Measurements from ENCODE around the gene TNFSF15.

Gene TNFSF15

DNA sequence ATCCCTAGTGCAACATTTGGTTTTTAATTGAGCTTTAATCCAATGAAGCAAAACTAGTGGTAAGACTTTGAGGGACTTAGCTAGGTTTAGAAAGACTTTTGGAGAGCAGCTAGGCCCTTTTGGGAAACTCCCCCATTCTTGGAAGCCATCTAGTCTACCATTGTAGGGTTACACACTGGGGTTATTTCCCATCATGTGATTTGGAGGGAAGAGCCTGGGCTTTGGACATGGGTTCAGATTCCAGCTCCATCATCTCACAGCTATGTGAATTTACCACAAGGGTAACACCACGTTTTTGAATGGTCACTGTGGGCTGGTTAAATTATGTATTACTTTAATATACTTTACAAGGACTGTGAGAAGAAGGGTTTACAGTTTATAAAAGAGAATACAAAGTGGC lies 18.3 kb upstream of the TNFSF15 start:
- DNase-seq = peak; percentile 39 to 58 (median 56)

DNA sequence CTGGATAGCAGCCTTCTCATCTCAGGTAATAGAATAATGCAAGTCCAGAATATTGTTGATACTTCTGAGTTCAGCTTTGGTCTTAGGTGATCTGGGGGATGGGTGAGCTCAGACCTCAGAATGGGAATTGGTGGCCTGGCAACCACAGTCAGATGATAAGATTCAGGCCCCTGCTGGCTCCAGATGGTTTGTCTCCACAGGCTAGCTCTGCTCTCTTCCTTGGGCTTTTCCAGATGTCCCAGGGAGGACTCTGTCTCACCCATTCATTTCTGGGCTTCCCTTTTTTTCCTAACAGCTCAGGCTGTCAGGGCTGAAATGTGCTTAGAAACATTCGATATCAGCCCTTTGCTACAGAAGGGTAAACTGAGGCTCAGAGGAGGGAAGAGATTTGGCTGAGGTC lies 17.6 kb upstream of the TNFSF15 start:
- peak; percentile 29 to 45 (median 42) for DNase-seq

DNA sequence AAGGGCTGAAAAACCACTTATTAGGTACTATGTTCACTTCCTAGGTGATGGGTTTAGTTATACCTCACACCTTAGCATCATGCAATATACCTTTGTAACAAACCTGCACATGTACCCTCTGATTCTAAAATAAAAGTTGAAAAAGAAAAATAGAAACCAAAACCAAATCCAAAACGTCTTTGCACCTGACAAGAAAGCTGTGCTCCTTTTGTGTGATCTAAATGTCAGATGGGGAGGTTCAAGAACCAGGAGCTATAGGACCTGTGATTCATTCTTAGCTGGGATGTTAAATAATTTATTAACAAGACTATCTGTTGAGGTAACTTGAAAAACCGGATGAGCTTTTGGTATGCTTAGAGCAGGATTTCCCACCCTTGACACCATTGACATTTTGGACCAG lies 16.9 kb upstream of the TNFSF15 start:
- no peak for DNase-seq

DNA sequence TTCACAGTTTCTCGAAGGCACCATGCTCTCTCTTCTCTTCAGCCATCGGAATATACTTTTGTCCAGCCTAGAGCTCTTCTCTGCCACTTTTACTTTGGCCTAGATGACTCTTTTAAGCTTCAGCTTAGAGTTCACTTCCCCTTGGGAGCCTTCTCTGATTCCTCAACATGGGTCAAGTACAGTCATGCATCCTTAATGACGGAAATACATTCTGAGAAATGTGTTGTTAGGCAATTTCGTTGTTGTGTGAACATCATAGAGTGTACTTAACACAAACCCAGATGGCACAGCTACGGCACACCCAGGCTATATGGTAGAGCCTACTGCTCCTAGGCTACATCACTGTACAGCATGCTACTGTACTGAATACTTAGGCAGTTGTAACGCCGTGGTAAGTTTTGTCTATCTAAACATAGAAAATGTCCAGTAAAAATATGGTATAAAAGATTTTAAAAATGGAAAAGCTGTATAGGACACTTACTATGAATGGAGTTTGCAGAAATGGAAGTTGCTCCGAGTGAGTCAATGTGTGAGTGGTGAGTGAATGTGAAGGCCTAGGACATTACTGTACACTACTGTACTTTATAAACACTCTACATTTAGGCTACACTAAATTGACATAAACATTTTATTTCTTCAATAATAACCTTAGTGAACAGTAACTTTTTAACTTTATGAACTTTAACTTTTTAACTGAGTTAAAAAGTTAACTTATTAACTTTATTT lies 15.1 kb upstream of the TNFSF15 start:
- DNase-seq = peak; percentile 74 to 91 (median 85)

GRCh38 chr9:114818178-114818577 lies 12.3 kb upstream of the TNFSF15 start:
- DNase-seq = peak; percentile 70 to 88 (median 73)

DNA sequence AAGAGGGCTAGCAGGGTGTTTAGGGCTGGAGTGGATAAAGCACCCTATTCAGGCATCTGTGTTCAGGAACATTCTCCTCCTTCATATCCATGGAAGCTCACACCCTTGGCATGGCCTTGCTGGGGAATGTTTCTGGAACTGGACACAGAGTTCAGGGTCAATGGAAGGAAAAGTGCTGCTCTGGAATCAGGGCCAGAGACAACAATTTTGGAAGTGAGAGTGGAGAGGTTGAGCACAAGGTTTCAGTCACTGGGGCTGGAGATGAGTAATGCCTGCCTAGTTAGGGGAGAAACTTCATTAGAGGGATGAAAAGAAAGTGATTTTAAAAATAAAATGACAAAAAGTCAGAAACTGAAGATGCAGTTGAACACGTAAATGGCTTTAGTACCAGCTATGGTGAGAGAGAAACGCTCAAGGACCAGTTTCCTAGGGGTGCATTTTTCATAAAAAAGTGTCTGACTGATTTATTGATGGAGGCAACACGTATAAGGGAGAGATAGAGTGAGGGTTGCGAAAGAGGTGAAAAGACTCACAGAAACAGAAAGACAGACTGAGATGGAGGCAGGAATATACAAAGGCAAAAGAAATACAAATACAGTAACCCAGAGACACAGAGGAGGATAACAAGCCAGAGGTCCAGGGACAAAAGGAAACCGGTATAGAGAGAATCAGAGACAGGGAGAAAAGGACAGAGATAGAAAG lies 8.0 kb upstream of the TNFSF15 start:
- no peak for DNase-seq

- no peak for DNase-seq
Measured at GRCh38 chr9:114811966-114812636, 6.3 kb upstream of the TNFSF15 start.

DNA sequence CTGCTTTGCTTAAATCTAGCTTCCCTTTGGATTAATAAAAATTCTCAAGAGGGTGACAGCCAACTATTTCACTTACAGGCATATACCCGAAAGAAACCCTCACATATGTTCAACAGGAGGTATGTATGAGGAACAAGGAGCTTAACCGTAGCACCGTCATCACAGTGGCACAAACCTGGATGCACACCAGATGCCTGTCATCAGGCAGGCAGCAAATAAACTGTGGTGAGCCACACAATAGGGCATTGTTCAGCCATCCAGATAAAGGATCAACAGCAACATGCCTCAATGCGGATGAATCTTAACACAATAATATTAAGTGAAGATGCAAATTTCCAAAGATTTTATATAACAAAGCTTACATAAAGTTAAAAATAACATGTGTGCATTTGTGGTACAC lies 5.5 kb upstream of the TNFSF15 start:
- no peak for DNase-seq

DNA sequence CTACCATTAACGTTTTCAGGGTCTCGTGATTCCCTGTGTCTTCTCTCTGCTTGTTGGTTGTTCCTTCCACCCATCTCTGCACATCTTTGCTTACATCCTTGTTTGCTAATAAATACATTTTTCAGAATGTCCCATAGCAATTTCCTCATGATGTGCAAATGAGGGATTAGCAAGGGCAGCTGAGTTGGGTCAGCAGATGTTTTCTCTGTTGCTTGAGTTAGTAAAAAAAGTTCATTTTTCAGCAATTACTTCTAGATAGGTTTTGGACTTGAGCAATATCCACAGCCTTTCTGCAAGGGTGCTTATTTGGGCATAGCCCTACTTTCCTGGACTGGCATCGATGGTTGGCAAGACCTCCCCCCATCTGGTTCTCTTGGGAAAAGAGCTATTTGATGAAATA lies 4.8 kb upstream of the TNFSF15 start:
- no peak for DNase-seq

- peak in 2 of 3 donors; percentile 50 to 71 for DNase-seq
Measured at GRCh38 chr9:114806526-114806900, 674 bp upstream of the TNFSF15 start.

DNA sequence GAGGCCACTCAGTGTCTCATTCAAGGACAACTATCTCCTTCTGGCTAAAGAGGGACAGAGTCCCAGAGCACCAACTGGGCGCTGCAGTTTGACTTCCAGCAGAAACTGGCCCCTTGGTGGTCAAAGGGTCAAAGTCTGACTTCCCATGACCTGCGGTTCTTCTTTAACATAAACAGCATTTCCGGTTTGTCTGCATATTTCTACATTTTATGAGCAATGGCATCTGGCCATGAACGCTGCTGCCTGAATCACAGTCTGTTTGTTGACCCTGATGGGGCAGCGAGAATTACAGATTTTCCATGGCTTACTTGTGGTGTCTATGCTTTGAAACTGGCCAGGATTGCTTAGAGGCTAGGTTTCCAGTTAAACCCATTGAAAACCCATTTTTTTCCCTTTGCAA lies 1.3 kb downstream of the TNFSF15 start:
- peak in 2 of 3 donors; percentile 31 to 56 for DNase-seq

- peak in 1 of 3 donors; percentile 28 for DNase-seq
Measured at GRCh38 chr9:114803479-114804265, 2.2 kb downstream of the TNFSF15 start.

DNA sequence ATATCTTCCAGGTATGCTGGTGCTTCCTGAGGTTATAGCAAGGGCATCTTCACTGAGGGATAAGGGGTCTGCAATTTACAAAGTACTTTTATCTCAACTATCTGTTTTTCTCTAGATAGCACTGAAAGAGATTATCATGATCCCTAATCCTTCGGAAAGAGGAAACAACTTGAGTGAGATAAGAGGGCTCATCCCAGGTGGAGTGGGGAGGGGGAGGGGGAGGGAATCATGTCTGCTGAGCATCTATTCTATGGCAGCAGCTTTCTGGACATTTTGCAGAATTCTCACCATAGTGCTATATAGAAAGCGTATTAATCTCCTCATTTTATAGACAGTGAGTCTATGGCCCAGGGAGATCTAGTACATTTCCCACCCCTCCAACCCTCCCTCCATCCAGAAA lies 5.9 kb downstream of the TNFSF15 start:
- peak in 1 of 3 donors; percentile 26 for DNase-seq

GRCh38 chr9:114799441-114799840 lies 6.4 kb downstream of the TNFSF15 start:
- peak in 1 of 3 donors; percentile 25 for DNase-seq

GRCh38 chr9:114798780-114799427 lies 6.9 kb downstream of the TNFSF15 start:
- no peak for DNase-seq

DNA sequence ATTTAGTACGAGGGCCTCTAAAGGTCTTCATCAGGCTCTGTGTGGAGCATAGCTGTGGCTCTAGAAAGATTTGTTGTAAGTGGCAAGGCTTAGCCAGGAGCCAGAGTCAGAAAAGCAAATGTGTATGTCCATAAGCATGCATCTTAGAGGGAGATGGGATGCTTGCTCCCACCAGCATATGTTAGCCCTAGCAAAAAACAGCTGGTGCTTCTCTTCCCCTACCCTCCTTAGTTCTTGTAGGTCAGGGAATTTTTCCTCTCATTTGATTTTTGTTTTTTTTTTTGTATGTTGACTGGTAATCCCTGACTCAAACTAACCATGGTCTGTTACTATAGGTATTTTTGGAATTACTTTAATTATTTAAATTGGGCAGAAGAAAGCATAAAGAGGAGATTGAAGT lies 7.7 kb downstream of the TNFSF15 start:
- DNase-seq = no peak

DNA sequence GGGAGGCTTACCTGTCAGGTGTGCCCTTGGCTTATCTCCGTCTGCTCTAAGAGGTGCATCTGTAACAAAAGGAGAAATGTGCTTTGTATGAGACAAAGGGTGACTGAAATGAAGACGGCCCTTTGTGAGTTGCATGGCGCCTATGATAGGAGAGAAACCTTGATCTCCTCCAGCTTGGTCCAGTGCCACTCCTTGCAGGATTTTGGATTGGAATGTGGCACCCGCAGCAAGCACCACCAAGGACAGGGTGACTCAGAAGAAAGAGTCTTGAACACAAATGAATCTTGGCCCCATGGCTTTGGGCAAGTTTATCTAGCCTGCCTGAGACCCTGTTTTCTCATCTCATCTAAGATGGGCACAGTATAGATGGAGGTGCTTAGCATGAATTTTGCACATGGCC lies 13.4 kb downstream of the TNFSF15 start:
- DNase-seq = no peak

DNA sequence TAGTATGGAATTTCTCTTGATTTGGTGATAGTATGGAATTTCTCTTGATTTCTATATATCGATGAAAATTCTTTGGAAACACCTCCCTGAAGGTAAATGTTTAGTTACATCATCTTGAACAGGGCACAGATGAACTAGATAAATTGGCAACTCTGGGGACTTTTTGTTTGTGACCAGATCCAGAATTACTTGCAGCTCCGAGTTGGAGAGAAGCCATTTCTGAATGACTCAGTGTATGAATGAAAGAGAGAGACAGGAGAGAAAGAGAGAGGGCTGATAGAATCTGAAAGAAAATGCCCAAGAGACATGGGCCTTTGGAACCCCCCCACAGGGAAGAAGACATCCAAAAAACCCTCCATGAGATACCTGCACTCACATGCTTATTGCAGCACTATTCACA lies 14.1 kb downstream of the TNFSF15 start:
- no peak for DNase-seq

GRCh38 chr9:114791312-114791711 lies 14.5 kb downstream of the TNFSF15 start:
- DNase-seq = no peak

DNA sequence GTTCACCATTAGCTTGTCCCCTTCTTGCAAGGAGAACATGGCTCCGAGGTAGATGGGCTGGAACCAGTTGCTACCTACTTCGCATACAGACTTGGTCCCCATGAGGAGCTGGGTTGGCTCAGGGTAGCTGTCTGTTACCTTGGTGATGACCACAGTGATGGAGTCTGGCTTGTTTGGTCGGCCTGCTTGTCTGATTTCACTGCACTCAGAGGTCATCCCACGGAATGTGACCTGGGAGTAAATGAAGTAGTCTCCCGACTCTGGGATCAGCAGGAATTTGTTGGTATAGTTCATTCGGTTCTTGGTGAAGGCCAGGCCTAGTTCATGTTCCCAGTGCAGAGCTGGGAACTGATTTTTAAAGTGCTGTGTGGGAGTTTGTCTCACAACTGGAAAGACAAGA lies 15.3 kb downstream of the TNFSF15 start:
- no peak for DNase-seq

- DNase-seq = no peak
Measured at GRCh38 chr9:114789006-114789405, 16.8 kb downstream of the TNFSF15 start.

DNA sequence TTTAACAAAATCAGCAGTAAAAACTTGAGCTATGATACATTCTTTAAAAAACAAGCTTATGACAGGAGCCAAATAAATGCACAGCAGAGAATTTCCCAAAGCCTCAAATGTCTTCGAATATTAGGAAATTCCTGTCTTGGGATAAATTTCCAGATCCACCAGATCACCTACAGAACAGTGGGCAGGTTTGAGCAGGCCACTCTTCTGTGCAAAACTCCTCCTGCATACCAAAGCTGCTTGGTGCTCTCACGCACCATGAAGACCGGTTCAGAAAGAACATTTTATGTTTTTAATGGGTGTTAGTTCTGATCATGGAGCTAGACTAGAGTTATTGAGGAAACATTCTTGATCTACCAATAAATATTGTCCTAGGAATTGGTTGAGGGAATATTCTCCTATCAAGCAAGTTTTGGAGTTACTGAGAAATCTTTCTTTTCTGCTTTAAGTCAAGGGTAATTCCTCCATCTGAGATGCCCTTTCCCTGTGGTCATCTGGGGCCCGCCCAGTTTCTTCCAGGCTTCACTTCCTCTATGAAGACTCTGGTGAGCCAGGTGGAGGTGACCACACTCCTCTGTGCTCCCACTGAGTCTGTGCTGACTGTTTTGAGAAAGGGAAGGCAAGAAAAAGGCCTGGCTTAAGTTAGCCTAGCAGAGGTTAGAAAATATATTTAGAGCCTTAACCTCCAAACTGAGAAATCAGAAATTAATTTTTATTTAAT lies 17.9 kb downstream of the TNFSF15 start:
- DNase-seq = no peak

All from suppressor macrophage treated with lipopolysaccharide for 1 hour (primary cell).